Measurements from ENCODE around the gene BAD.

BAD gene

DNA sequence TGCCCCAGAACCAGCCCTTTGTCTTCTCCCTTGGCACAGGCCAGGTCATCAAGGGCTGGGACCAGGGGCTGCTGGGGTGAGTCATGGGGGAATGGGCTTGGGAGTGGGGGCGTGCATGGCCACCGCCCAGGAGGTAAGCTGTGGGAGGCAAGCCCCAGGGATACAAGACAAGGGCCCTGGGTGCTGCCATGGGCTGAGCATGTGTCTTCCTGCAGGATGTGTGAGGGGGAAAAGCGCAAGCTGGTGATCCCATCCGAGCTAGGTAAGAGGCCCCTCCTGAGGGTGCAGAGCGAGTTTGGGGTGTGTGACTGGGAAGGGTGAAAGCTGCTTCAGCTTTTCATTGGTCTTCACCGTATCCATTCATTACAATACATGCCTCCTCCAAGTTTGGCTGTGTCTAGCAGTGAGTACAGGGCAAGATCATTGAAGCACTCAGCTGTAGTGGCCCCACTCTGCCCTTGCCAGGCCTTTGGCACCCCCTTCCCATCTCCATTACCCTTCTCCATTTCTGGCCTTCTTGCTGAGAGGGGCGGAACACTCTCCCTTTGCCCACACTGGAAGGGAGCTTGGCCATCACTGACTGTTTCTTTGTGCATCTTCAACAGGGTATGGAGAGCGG lies 41.1 kb downstream of the BAD start:
- no peak for DNase-seq

- DNase-seq, result peak; percentile 21
Measured at GRCh38 chr11:64241491-64242374, 42.7 kb downstream of the BAD start.

- peak; percentile 99 for DNase-seq
Measured at GRCh38 chr11:64241241-64241490, 43.3 kb downstream of the BAD start.

- DNase-seq, result peak; percentile 98
Measured at GRCh38 chr11:64240435-64241240, 43.8 kb downstream of the BAD start, which contains the start of gene FKBP2. Gene FKBP2 (plus strand): TSS chr11:64241095. CDS start chr11:64242388, 1,293 bp downstream.

- DNase-seq, result no peak
Measured at GRCh38 chr11:64239662-64240434, 44.6 kb downstream of the BAD start.

GRCh38 chr11:64238999-64239398 lies 45.5 kb downstream of the BAD start:
- DNase-seq, result no peak

DNA sequence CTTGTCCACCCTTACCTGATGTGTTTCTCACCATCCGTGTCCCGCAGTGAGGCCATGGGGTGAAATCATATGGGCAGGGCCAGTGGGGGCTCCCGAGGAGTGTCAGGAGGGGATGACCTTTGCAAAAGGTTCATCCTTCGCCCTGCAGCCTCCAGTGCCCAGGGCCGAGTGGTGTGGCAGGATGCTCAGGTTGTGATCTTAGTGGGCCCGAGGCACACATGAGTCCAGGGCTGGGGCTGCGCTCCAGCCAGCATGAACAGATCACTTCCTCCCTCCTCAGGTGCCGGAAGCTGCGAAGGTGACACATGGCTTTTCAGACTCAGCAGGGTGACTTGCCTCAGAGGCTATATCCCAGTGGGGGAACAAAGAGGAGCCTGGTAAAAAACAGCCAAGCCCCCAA lies 46.4 kb downstream of the BAD start:
- no peak for DNase-seq

GRCh38 chr11:64237484-64237951 lies 46.9 kb downstream of the BAD start:
- peak; percentile 88 for DNase-seq

- DNase-seq, result no peak
Measured at GRCh38 chr11:64235437-64236161, 48.9 kb downstream of the BAD start.

- peak; percentile 56 for DNase-seq
Measured at GRCh38 chr11:64234647-64235379, 49.7 kb downstream of the BAD start.

DNA sequence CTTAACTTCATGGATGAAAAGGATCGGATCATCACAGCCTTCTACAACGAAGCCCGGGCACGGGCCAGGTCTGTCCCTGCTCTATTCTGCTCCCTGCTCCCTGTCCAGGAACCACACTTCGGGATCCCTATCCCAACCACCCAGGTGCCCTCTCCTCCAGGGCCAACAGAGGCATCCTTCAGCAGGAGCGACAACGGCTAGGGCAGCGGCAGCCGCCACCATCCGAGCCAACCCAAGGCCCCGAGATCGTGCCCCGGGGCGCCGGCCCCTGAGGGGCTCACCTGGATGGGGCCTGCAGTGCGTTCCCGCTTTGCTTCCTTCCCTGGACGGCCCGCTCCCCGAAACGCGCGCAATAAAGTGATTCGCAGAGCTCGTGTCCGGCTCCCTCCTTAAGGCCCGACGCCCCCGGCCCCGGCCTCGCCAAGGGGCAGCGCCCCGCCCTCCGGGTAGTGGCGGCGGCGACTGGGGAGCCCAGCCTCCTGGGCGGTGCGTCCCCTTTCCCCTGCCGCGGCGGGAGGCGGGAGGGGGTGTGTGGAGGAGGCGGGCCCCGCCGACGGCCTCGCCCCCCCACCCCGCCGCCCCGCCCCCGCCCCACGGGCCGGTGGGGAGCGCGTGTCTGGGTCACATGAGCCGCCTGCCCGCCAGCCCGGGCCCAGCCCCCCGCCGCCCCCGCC lies 50.4 kb downstream of the BAD start, which contains the start of gene VEGFB:
VEGFB (plus strand) TSS at position 672 of the 674 bp plus-strand sequence. CDS start 250 bp downstream, outside the sequence.
- peak; percentile 83 for DNase-seq

DNA sequence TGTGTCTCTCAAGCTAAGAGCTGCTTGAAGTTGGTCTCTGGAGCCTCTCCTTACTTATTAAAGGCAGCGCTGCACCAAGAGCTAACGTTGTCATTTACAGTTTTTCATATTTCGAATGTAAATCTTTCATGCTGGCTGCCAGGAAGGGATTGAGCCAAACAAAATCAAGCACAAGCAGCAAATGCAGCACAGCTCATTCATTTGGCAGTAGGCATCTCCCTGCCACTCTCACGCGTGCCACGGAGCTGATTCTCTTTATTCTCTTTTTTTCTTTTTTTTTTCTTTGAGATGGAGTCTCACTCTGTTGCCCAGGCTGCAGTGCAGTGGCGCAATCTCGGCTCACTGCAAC lies 51.5 kb downstream of the BAD start:
- no peak for DNase-seq

GRCh38 chr11:64232182-64232966 lies 52.1 kb downstream of the BAD start:
- DNase-seq, result no peak

- DNase-seq, result no peak
Measured at GRCh38 chr11:64231546-64231945, 52.9 kb downstream of the BAD start.

DNA sequence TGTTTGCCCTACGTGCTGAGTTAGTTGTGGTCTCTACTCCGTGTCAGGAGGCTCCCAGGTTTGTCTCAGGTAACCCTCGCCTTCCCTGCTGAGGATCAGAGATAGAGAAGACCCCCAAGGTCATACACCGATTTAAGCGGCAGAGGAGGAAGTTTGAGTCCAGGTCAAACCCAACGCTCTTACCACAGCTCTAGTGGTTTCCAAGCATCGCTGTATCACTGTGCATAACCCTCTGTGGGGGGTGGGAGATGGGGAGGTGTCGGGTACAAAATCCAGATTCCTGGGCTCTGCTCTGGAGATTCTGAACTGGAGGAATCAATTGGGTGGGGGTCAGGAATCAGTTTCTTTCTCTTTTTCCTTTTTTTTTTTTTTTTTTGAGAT lies 53.5 kb downstream of the BAD start:
- DNase-seq, result no peak

GRCh38 chr11:64230171-64230984 lies 54.1 kb downstream of the BAD start, which contains the start of gene DNAJC4:
Gene DNAJC4 (plus strand): TSS chr11:64230548. CDS start chr11:64230855, 307 bp downstream.
- DNase-seq, result peak; percentile 97

DNA sequence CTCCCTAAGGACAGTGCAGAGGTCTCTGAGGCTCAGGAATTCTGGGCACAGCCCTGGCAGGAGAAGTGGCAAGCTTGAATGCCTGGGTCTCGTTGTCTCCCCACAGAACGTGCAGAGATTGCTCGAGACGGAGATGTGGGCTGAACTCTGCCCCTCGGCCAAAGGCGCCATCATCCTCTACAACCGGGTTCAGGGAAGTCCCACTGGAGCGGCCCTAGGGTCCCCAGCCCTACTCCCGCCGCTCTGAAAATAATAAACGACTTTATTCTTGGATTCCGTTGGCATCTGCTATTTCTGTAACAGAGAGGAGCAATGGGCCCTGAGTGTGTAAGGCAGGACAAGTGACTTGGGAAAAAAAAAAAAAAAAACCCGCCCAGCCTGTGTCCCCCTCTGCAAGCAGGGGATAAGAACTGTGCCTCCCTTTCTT lies 54.7 kb downstream of the BAD start:
- no peak for DNase-seq

- no peak for DNase-seq
Measured at GRCh38 chr11:64229090-64229743, 55.2 kb downstream of the BAD start.

Measured in NCI-H345 (cell line).